ENCODE results near the gene GCSAML.
A peak's percentile ranks its signal among the peaks of the same experiment; 100 is the strongest.

GCSAML gene

GRCh38 chr1:247574664-247575063 lies 25.7 kb downstream of the GCSAML start:
- no peak for DNase-seq (ENCODE audit: low read depth)

GRCh38 chr1:247576514-247576913 lies 27.6 kb downstream of the GCSAML start:
- peak; percentile 1 for DNase-seq (ENCODE audit: low read depth)

GRCh38 chr1:247578946-247579460 lies 30.1 kb downstream of the GCSAML start:
- DNase-seq (ENCODE audit: low read depth): no peak

GRCh38 chr1:247588060-247588459 lies 39.1 kb downstream of the GCSAML start, which contains the start of gene OR2G2:
OR2G2 (plus strand) TSS chr1:247588360; CDS start chr1:247588360, 0 bp downstream.
- no peak for DNase-seq (ENCODE audit: low read depth)

- no peak for DNase-seq (ENCODE audit: low read depth)
Observed at GRCh38 chr1:247605286-247605685, 56.4 kb downstream of the GCSAML start, which contains the start of gene OR2G3. OR2G3 (plus strand) TSS chr1:247605586; CDS start chr1:247605586, 0 bp downstream.

- no peak for DNase-seq (ENCODE audit: low read depth)
Observed at GRCh38 chr1:247613405-247613804, 64.5 kb downstream of the GCSAML start.

- DNase-seq (ENCODE audit: low read depth): no peak
Observed at GRCh38 chr1:247614625-247615024, 65.7 kb downstream of the GCSAML start.

Data from iris pigment epithelial cell (primary cell).